ENCODE results near the gene TMIGD3. TPM values are rescaled to one million over a fixed set of nuclear protein-coding genes. Genes with fewer than 3 reads are reported as not detected.

TMIGD3 gene
- total RNA-seq, 2 donors from 2014 or later = 1.0 TPM; not detected in 1

- Histone ChIP-seq H3K4me3 (peak overlapping the region in 1 of 2 donors; percentile 90), H3K36me3 (replicated peaks in 1 of 2; ENCODE audit: insufficient read depth in 1 of 2, low read depth in 2 of 2) (no peaks in the 10 kb centered on the region), H3K27me3 (no peaks in the 10 kb centered on the region), H3K4me1 (peaks cover 50% of the 10 kb centered on the region), H3K9me3 (no peaks in the 10 kb centered on the region), H3K27ac (peak overlapping the region in 2 of 4 donors; percentile 37 to 86)
- intact Hi-C loops (cut with DNase I) = no loop called here
- TF ChIP-seq CTCF (IDR thresholded peaks at IDR 0.05) = no peak
- no peak for TF ChIP-seq POLR2A (IDR thresholded peaks at IDR 0.05)
- 39 to 41% methylated on average over 3 of the region's 3 CpGs for WGBS, 2 donors
- DNase-seq (no peak), ATAC-seq (no peak)
Measured at GRCh38 chr1:111450185-111450584, 53.2 kb downstream of the TMIGD3 start.

GRCh38 chr1:111449703-111450017, 53.8 kb downstream of the TMIGD3 start:
- no peaks in the 10 kb centered on the region for H3K36me3 ChIP-seq (replicated peaks in 1 of 2; ENCODE audit: insufficient read depth in 1 of 2, low read depth in 2 of 2)
- H3K9me3 ChIP-seq = no peaks in the 10 kb centered on the region
- TF ChIP-seq CTCF (IDR thresholded peaks at IDR 0.05) (no peak), POLR2A (IDR thresholded peaks at IDR 0.05) (no peak)
- peak overlapping the region; percentile 45 to 90 for H3K4me3 ChIP-seq
- DNase-seq (no peak), ATAC-seq (no peak)
- H3K27me3 ChIP-seq = no peaks in the 10 kb centered on the region
- WGBS, 2 donors = 0 to 1% methylated on average over 8 of the region's 8 CpGs
- peaks cover 50% of the 10 kb centered on the region for H3K4me1 ChIP-seq
- peak overlapping the region; percentile 37 to 86 (median 76) for H3K27ac ChIP-seq
- intact Hi-C loops (cut with DNase I) = no loop called here

GRCh38 chr1:111448918-111449702, 54.3 kb downstream of the TMIGD3 start, which contains the start of the genes ATP5PB and WDR77:
Gene ATP5PB (plus strand): TSS chr1:111449464. CDS start chr1:111449542, 78 bp downstream.
Gene WDR77 (minus strand): TSS chr1:111449256. CDS start chr1:111449169, 87 bp downstream.
- Histone ChIP-seq H3K36me3 (replicated peaks in 1 of 2; ENCODE audit: insufficient read depth in 1 of 2, low read depth in 2 of 2) (no peaks in the 10 kb centered on the region), H3K27ac (peak within 1 kb of the TSS; percentile 57 to 86 (median 76)), H3K27me3 (no peaks in the 10 kb centered on the region), H3K9me3 (no peaks in the 10 kb centered on the region), H3K4me3 (peak within 1 kb of the TSS; percentile 85 to 90), H3K4me1 (peaks cover 50% of the 10 kb centered on the region)
- intact Hi-C loops (cut with DNase I) = no loop called here
- 0% methylated on average over 28 to 54 of the region's 54 CpGs for WGBS, 2 donors
- DNase-seq (peak; percentile 94 to 98 (median 96)), ATAC-seq (peak; percentile 99)
- peak in 2 of 3 donors; percentile 63 to 65 for TF ChIP-seq POLR2A (IDR thresholded peaks at IDR 0.05)
- TF ChIP-seq CTCF (IDR thresholded peaks at IDR 0.05) = peak in 1 of 7 experiments; percentile 4

GRCh38 chr1:111448482-111448917, 54.9 kb downstream of the TMIGD3 start:
- 0 to 1% methylated on average over 11 to 25 of the region's 25 CpGs for WGBS, 2 donors
- TF ChIP-seq CTCF (IDR thresholded peaks at IDR 0.05) (no peak), POLR2A (IDR thresholded peaks at IDR 0.05) (no peak)
- intact Hi-C loops (cut with DNase I) = no loop called here
- Histone ChIP-seq H3K4me1 (peaks cover 50% of the 10 kb centered on the region), H3K9me3 (no peaks in the 10 kb centered on the region), H3K36me3 (replicated peaks in 1 of 2; ENCODE audit: insufficient read depth in 1 of 2, low read depth in 2 of 2) (peaks cover 0 to 5% of the 10 kb centered on the region in 2 donors), H3K27ac (peak overlapping the region; percentile 21 to 86 (median 70)), H3K27me3 (no peaks in the 10 kb centered on the region), H3K4me3 (peak overlapping the region; percentile 85 to 90)
- no peak for DNase-seq
- peak; percentile 2 for ATAC-seq
